Measurements from ENCODE around the gene VSIR.

GRCh38 chr10:71715860-71716259, 57.5 kb downstream of the VSIR start:
- no peak for TF ChIP-seq CTCF (IDR thresholded peaks at IDR 0.05)
- TF ChIP-seq POLR2A (IDR thresholded peaks at IDR 0.05): no peak

Data from testis (tissue), 2 donors.